HepG2 (cell line): ENCODE data around the gene DNAJC5. TPM values are rescaled to one million over a fixed set of nuclear protein-coding genes. Genes with fewer than 3 reads are reported as not detected.

Source experiments
- CCAR2 ChIP-seq: fragments of 200-400 bp; formaldehyde crosslinking; optimal IDR thresholded peaks from 2 replicates; pipeline ENCODE3; 2018; ENCODE audit warnings: low read depth, mild to moderate bottlenecking, low read length, moderate library complexity
- CCDC6 ChIP-seq: sonication (generic); formaldehyde crosslinking; IDR thresholded peaks from 2 replicates; pipeline ENCODE4 v1.8.1; 2022; ENCODE audit warnings: mild to moderate bottlenecking, missing genetic modification reagents, moderate library complexity
- ELF1 ChIP-seq: sonication (generic); formaldehyde crosslinking; IDR thresholded peaks from 2 replicates; pipeline ENCODE4 v1.4.0; 2020; ENCODE audit warnings: missing genetic modification reagents
- KLF9 ChIP-seq: IDR thresholded peaks from 2 replicates; pipeline ENCODE4 v1.6.1; 2016; ENCODE audit warnings: low read depth
- MYNN ChIP-seq: sonication (generic); formaldehyde crosslinking; IDR thresholded peaks from 2 replicates; pipeline ENCODE4 v1.4.0; 2020; ENCODE audit warnings: mild to moderate bottlenecking, low read depth, missing genetic modification reagents
- NFE2L2 ChIP-seq: fragments of 150-350 bp; IDR thresholded peaks from 2 replicates; pipeline ENCODE4 v1.6.1; 2014; ENCODE audit warnings: low read length
- PLRG1 ChIP-seq: fragments of 450-650 bp; conservative IDR thresholded peaks from 2 replicates; pipeline ENCODE4 v1.6.1; 2016
- RERE ChIP-seq: IDR thresholded peaks from 2 replicates; pipeline ENCODE4 v1.6.1; 2016; ENCODE audit warnings: low read depth, missing genetic modification reagents, missing compliant biosample characterization
- TERF1 ChIP-seq: sonication (generic); formaldehyde crosslinking; IDR thresholded peaks from 2 replicates; pipeline ENCODE4 v1.8.0; 2022; ENCODE audit warnings: mild to moderate bottlenecking, missing genetic modification reagents, moderate library complexity
- U2AF2 ChIP-seq: fragments of 200-400 bp; formaldehyde crosslinking; IDR thresholded peaks from 2 replicates; pipeline ENCODE4 v1.6.1; 2017; ENCODE audit warnings: low read depth, mild to moderate bottlenecking, low read length
- ZEB1 ChIP-seq: IDR thresholded peaks from 2 replicates; pipeline ENCODE4 v1.6.1; 2012; ENCODE audit warnings: mild to moderate bottlenecking, low read depth, inconsistent platforms; ENCODE audit not compliant: insufficient replicate concordance
- ZKSCAN8 ChIP-seq: IDR thresholded peaks from 2 replicates; pipeline ENCODE4 v1.6.1; 2016; ENCODE audit warnings: borderline replicate concordance, missing genetic modification reagents, missing compliant biosample characterization
- ZNF335 ChIP-seq: sonication (generic); formaldehyde crosslinking; IDR thresholded peaks from 2 replicates; pipeline ENCODE4 v1.4.0; 2020; ENCODE audit warnings: missing genetic modification reagents
- ZNF44 ChIP-seq: sonication (generic); formaldehyde crosslinking; IDR thresholded peaks from 2 replicates; pipeline ENCODE4 v1.5.1; 2020; ENCODE audit warnings: mild to moderate bottlenecking, missing genetic modification reagents
- ZNF646 ChIP-seq: sonication (generic); formaldehyde crosslinking; IDR thresholded peaks from 2 replicates; pipeline ENCODE4 v1.9.0; 2021; ENCODE audit warnings: mild to moderate bottlenecking, missing genetic modification reagents
- ZNF773 ChIP-seq: sonication (generic); formaldehyde crosslinking; IDR thresholded peaks from 2 replicates; pipeline ENCODE4 v1.4.0; 2020; ENCODE audit warnings: missing genetic modification reagents, borderline replicate concordance
- ZNF883 ChIP-seq: sonication (generic); formaldehyde crosslinking; IDR thresholded peaks from 2 replicates; pipeline ENCODE4 v1.5.1; 2020; ENCODE audit warnings: mild to moderate bottlenecking, missing genetic modification reagents; ENCODE audit errors: not compliant biosample characterization
- polyA plus RNA-seq, 8 experiments: library from polyadenylated mRNA; depleted of rRNA in 3 of 8; stranded (reverse) in 7 of 8; unstranded in 1 of 8; fragments of >200 nt; fragmentation: Illumina TruSeq in 4 of 8; extraction: Trizol in 4 of 8; gene quantifications; 2 replicates each; pipeline versions ENCODE4 v1.2.1 to v1.2.3, GENCODE V29; 2011 to 2016; ENCODE audit warnings: low read depth in 4 of 8, missing spikeins in 1 of 8, mixed read lengths in 1 of 8; ENCODE audit not compliant: insufficient read depth in 1 of 8
- total RNA-seq, 5 experiments: library from RNA; depleted of rRNA; stranded (reverse); fragments of >200 nt; fragmentation: Illumina TruSeq; extraction: Trizol; gene quantifications; 2 replicates each; pipeline ENCODE4 v1.2.3, GENCODE V29; 2016; ENCODE audit warnings: low read depth in 1 of 5

DNAJC5 gene
- total and polyA plus RNA-seq, 2 of the 13 experiments (the other 11 are each of a cell fraction or from before 2014, with no cell fraction given) = 42.8 to 64.5 TPM

GRCh38 chr20:63863798-63864544 is 31.0 kb upstream of the DNAJC5 start (continued):
- 0 out of 2 replicates have a peak, but pooled peaks have one; percentile 47 for TF ChIP-seq RERE (CRISPR knock-in tag)
- no peak for TF ChIP-seq ZEB1
- no peak for TF ChIP-seq ZNF773 (CRISPR knock-in tag)
- TF ChIP-seq ZNF646 (CRISPR knock-in tag) = no peak; the same call in none of the 2 replicates
- TF ChIP-seq KLF9 (CRISPR knock-in tag) = 0 out of 2 replicates have a peak, but pooled peaks have one; percentile 62
- TF ChIP-seq ZNF44 (CRISPR knock-in tag) = no peak; the same call in 1 of the 2 replicates
- no peak for TF ChIP-seq PLRG1
- peak; percentile 31; the same call in 1 of the 2 replicates for TF ChIP-seq CCDC6 (CRISPR knock-in tag)
- no peak for TF ChIP-seq U2AF2
- no peak for TF ChIP-seq ZNF883 (CRISPR knock-in tag)
- no peak for TF ChIP-seq NFE2L2
- no peak for TF ChIP-seq CCAR2
- peak; percentile 60; the same call in 1 of the 2 replicates for TF ChIP-seq ZNF335
- peak; percentile 70; the same call in 1 of the 2 replicates for TF ChIP-seq ZKSCAN8 (CRISPR knock-in tag)
- peak; percentile 81; the same call in 1 of the 2 replicates for TF ChIP-seq MYNN (CRISPR knock-in tag)
- TF ChIP-seq ELF1 (CRISPR knock-in tag) = peak; percentile 97
- no peak; the same call in 1 of the 2 replicates for TF ChIP-seq TERF1 (CRISPR knock-in tag)
